Epithelial cell of esophagus (primary cell): ENCODE measurements around the gene GRIPAP1.

Source experiments
- DNase-seq: peaks from one replicate; pipeline ENCODE4 v3.0.0; 2010; ENCODE audit warnings: low read depth
- H3K4me3 ChIP-seq: 2 replicates; pipeline ENCODE4 v1.5.1; 2011; ENCODE audit warnings: mild to moderate bottlenecking, low read length, control low read depth
- TF ChIP-seq, protein P1 (sequence below): IDR thresholded peaks from 2 replicates; pipeline ENCODE4 v1.5.1; 2011; ENCODE audit warnings: low read depth, mild to moderate bottlenecking, low read length, control low read depth, inconsistent platforms; ENCODE audit not compliant: insufficient read depth; ENCODE audit errors: missing control alignments

GRIPAP1 gene, protein sequence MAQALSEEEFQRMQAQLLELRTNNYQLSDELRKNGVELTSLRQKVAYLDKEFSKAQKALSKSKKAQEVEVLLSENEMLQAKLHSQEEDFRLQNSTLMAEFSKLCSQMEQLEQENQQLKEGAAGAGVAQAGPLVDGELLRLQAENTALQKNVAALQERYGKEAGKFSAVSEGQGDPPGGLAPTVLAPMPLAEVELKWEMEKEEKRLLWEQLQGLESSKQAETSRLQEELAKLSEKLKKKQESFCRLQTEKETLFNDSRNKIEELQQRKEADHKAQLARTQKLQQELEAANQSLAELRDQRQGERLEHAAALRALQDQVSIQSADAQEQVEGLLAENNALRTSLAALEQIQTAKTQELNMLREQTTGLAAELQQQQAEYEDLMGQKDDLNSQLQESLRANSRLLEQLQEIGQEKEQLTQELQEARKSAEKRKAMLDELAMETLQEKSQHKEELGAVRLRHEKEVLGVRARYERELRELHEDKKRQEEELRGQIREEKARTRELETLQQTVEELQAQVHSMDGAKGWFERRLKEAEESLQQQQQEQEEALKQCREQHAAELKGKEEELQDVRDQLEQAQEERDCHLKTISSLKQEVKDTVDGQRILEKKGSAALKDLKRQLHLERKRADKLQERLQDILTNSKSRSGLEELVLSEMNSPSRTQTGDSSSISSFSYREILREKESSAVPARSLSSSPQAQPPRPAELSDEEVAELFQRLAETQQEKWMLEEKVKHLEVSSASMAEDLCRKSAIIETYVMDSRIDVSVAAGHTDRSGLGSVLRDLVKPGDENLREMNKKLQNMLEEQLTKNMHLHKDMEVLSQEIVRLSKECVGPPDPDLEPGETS

DNA sequence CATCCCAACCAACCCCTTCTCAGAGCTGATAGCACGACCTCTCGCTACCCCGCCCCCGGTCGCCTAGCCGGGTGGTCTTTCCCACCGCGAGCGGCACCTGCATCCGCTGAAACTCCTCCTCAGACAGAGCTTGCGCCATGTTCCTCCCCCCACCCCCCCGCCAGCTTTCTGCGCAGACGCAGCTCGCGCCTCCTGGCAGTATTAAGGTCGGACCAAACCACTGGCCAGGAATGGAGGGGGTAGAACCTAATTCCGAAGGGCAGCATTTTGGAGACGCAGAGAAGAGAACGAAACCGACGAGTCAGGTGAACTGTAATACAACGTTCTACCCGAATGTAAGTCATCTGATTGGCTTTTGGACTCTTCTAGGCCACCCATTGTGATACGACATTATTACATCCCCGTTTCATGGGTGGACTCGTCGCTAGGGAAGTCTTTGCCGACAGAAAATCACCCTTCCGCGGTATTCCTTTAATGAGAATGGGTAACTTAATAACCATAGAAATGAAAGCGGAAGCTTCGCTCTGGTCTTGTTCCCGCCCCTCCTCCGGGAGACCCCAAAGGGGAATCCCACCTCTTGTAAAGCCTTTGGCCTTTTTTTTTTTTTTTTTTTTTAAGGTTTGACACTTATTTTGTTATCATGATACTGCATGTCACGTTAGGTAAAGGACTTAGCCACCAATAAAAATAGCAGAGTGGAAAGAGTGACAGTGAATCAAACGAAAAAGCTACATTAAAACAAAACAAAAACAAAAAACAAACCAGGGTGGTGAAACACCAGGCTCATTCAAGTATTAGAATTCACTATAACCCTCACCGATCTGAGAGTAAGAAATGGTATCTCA is at the start of gene GRIPAP1:
TSS of gene GRIPAP1 (minus strand) at position 174 of the 845 bp plus-strand sequence. CDS start at position 139, 35 bp downstream.
- peak within 1 kb of the TSS; percentile 84 for H3K4me3 ChIP-seq
- DNase-seq = peak; percentile 89
- TF ChIP-seq, protein P1, sequence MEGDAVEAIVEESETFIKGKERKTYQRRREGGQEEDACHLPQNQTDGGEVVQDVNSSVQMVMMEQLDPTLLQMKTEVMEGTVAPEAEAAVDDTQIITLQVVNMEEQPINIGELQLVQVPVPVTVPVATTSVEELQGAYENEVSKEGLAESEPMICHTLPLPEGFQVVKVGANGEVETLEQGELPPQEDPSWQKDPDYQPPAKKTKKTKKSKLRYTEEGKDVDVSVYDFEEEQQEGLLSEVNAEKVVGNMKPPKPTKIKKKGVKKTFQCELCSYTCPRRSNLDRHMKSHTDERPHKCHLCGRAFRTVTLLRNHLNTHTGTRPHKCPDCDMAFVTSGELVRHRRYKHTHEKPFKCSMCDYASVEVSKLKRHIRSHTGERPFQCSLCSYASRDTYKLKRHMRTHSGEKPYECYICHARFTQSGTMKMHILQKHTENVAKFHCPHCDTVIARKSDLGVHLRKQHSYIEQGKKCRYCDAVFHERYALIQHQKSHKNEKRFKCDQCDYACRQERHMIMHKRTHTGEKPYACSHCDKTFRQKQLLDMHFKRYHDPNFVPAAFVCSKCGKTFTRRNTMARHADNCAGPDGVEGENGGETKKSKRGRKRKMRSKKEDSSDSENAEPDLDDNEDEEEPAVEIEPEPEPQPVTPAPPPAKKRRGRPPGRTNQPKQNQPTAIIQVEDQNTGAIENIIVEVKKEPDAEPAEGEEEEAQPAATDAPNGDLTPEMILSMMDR = no peak

DNA sequence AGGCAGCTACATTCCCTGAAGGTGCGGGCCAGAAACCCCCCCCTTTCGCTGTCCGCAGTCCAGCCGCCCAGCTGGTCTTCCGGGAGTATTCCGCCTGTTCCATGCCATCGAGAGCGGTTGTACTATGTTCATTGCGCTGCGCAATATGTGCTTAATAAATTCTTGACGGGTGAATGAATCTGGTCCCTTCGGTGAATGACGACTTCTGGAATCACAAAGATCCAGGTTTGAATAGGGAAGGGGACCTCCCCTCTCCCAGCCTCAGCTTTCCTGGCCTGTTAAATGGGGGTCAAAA is 41.9 kb upstream of the GRIPAP1 start:
- peak overlapping the region; percentile 34 for H3K4me3 ChIP-seq
- DNase-seq = no peak
- TF ChIP-seq, protein P1 = no peak

DNA sequence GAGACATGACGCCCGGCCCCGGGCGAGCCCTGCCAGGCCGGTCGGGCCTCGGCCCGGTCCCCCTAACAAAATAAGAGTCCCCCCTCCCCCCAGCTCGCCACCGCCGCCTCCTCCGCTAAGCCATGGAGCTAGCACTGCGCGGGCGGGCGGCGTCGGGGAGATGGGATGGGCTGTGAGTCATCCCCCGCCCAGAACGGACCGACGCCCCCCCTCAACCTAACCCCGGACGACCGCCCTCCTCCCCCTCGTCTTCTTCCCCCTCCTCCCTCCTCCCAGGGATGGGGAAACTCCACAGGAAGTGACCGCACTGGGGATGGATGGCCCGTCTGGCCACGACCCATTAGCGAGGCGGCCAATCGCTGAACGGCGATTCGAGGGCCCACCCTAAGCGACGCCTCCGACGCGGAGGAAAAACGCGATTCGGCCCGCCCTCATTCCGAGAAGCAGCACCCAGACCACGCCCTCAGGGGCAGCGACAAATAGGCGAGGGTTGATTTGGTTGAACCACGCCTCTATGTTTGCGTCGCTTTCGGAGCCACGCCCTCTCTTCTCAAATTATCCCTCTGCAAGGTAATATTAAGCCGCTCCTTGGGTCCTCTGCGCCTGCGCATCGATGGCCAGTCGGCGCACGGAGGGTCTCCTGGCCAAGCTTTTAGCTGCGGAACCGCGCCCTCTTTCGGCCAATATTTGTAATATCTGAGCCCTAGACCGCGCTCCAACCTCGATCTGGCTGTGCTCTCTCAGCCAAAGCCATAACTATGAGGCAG is 41.3 kb upstream of the GRIPAP1 start, which contains the start of gene TFE3:
TSS of gene TFE3 (minus strand) at position 138 of the 767 bp plus-strand sequence. CDS start at position 7, 131 bp downstream.
- TF ChIP-seq, protein P1 = peak; percentile 57
- peak; percentile 98 for DNase-seq
- peak within 1 kb of the TSS; percentile 77 for H3K4me3 ChIP-seq

DNA sequence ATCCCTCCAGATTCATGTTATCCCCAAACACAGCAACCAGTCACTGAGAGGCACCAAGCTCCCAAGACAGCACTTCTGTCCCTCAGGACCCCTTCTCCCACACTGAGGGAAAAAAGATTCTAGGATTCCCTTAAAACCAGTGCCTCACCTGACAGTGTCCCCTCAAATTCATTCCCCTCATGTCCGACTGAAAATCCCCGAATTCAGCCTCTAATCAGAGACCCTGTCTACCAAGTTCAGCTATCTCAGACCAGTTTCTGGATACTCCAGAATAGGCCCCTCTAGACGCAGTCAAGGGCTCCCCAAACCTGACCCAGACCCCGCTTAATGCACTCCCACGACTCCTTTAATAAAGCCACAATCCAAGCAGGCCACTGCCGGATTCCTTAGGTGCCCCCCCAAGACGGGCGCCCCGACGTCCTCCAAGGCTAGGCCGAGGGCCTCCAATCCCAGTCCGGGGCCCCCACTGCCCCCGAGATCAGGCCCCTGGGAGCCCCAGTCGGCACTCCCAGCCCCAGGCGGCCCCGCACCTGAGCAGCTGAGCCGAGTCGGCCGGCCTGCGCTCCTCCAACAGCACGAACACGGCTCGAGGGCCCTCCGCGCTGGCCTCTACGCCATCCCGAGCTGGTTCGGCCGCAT is 40.6 kb upstream of the GRIPAP1 start:
- TF ChIP-seq, protein P1 = no peak

DNA sequence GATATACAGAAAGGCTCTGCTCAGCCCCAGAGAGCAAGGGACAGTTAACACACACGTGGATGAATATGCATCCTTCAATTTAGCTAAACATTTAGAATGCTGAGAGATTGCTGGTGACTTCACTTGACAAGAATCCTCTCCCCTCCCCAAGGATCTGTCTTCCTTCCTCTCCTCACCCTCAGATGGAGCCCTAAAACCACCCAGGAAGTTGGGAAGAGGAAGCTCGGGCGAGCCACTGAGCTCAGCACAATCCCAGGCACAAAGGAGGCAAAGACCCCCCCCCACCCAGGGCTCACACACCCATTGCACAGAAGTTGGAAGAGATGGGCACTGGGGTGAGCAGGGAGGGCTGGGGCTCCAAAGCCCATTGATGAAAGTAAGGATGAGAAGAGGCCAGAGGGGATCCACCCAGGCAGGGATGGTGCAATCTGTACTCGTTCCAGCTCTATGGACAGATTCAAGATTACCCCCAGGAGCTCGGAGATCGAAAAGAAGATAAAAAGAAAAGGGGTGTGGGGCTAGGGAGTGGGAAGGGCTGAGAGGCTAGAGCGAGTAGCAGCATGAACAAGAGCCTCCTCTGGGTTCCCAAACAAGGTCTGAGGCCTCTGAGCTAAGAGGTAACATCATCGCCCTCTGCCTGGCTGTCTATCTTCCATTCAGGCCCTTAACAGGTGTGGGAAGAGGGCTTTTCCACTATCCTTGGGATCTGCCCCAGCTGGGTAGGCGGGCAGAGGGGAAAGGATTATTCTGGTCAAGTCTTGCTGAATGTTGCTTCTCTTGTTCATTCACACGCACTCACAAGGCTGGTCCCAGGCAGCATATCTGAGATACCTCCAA is 39.9 kb upstream of the GRIPAP1 start:
- TF ChIP-seq, protein P1 = no peak
- H3K4me3 ChIP-seq = peak overlapping the region; percentile 77
- DNase-seq = peak; percentile 65

More for the DNA sequence above, 40.6 kb upstream of the GRIPAP1 start:
- no peak for DNase-seq
- peak overlapping the region; percentile 77 for H3K4me3 ChIP-seq
